ENCODE data around the gene SELENOS. TPM values are rescaled to one million over a fixed set of nuclear protein-coding genes. Genes with fewer than 3 reads are reported as not detected.
A peak's percentile ranks its signal among the peaks of the same experiment; 100 is the strongest.

Gene SELENOS
- total and polyA plus RNA-seq, 9 of the 15 experiments (the other 6 are each of a cell fraction or from before 2014, with no cell fraction given): 24.9 to 57.4 (median 47.9) TPM

GRCh38 chr15:101255615-101256241 lies 21.6 kb downstream of the SELENOS start (continued):
- TF ChIP-seq MLX (CRISPR knock-in tag; conservative IDR thresholded peaks at IDR 0.05) (no peak), RERE (CRISPR knock-in tag; IDR thresholded peaks at IDR 0.05; ENCODE audit: borderline replicate concordance) (no peak), MXI1 (IDR thresholded peaks at IDR 0.05; ENCODE audit: low read depth, low read length) (no peak), ARID2 (IDR thresholded peaks at IDR 0.05) (peak; percentile 87), DLX4 (CRISPR knock-in tag; IDR thresholded peaks at IDR 0.05) (no peak), LCOR (CRISPR knock-in tag; IDR thresholded peaks at IDR 0.05) (peak; percentile 81), HBP1 (CRISPR knock-in tag; IDR thresholded peaks at IDR 0.05) (0 out of 2 replicates have a peak, but pooled peaks have one; percentile 66), EGR1 (conservative IDR thresholded peaks at IDR 0.05) (no peak)

Measured in K562 (cell line).